ENCODE results near the gene GGT5.
A peak's percentile ranks its signal among the peaks of the same experiment; 100 is the strongest.
"Not testable (repeated sequence)": the region's sequence is repeated elsewhere in the genome, so short reads cannot be mapped to it uniquely, and the experiment has no call there.

GGT5 gene

GRCh38 chr22:24207264-24208011 lies 37.4 kb downstream of the GGT5 start:
- peak overlapping the region; percentile 65 to 99 for H2BK12ac ChIP-seq (ENCODE audit: low read length in 2 of 2)
- H2BK15ac ChIP-seq (ENCODE audit: low read depth, poor library complexity, severe bottlenecking): peak overlapping the region; percentile 52
- H3K27ac ChIP-seq (ENCODE audit: low read length, poor library complexity, severe bottlenecking): peak overlapping the region; percentile 93
- H3K9ac ChIP-seq (ENCODE audit: low read length): peak overlapping the region; percentile 76
- WGBS: 42% methylated on average over 8 of the region's 8 CpGs
- no peak overlapping the region for H3K4me3 ChIP-seq (ENCODE audit: insufficient read depth in 1 of 2, low read depth in 1 of 2, low read length in 2 of 2)
- no peaks in the 10 kb centered on the region for H3K27me3 ChIP-seq (ENCODE audit: control insufficient read depth in 1 of 2, insufficient read depth in 1 of 2, low read length in 2 of 2)
- peak overlapping the region; percentile 94 for H4K8ac ChIP-seq (ENCODE audit: low read length)
- peaks cover 5% of the 10 kb centered on the region for H3K4me1 ChIP-seq (ENCODE audit: control insufficient read depth, insufficient read depth, low read depth, low read length)
- no peak overlapping the region for H2AFZ ChIP-seq (ENCODE audit: low read depth, low read length)
- H2AK5ac ChIP-seq (ENCODE audit: low read length, severe bottlenecking): peak overlapping the region; percentile 73
- peak overlapping the region; percentile 93 for H4K91ac ChIP-seq (ENCODE audit: low read length)
- H3K18ac ChIP-seq (ENCODE audit: low read depth in 1 of 2, low read length in 2 of 2): peak overlapping the region; percentile 13 to 97
- H3K4ac ChIP-seq (ENCODE audit: low read depth in 1 of 2, low read length in 2 of 2): peak overlapping the region; percentile 77 to 81
- H2BK5ac ChIP-seq (ENCODE audit: low read depth, low read length, poor library complexity, severe bottlenecking): peak overlapping the region; percentile 3
- no peaks in the 10 kb centered on the region for H3K36me3 ChIP-seq (ENCODE audit: control insufficient read depth in 1 of 2, insufficient read depth in 2 of 2, low read depth in 1 of 2, low read length in 2 of 2)
- peak overlapping the region; percentile 6 for H3K4me2 ChIP-seq (ENCODE audit: low read length, poor library complexity, severe bottlenecking)
- no peaks in the 10 kb centered on the region for H3K79me1 ChIP-seq (replicated peaks; ENCODE audit: low read length, poor library complexity, severe bottlenecking)
- peak; percentile 43 for DNase-seq
- H3K14ac ChIP-seq (ENCODE audit: low read length in 2 of 2): no peak overlapping the region
- H3K9me3 ChIP-seq (ENCODE audit: control insufficient read depth, low read length): no peaks in the 10 kb centered on the region
- no peak overlapping the region for H3K23ac ChIP-seq (ENCODE audit: low read length in 2 of 2)
- peak overlapping the region; percentile 99 for H2BK120ac ChIP-seq (ENCODE audit: low read depth, low read length)

GRCh38 chr22:24206460-24207263 lies 38.2 kb downstream of the GGT5 start:
- peak overlapping the region; percentile 76 for H3K9ac ChIP-seq (ENCODE audit: low read length)
- not testable (repeated sequence) for H3K36me3 ChIP-seq (ENCODE audit: control insufficient read depth in 1 of 2, insufficient read depth in 2 of 2, low read depth in 1 of 2, low read length in 2 of 2); H2AFZ ChIP-seq (ENCODE audit: low read depth, low read length); H3K4me3 ChIP-seq (ENCODE audit: insufficient read depth in 1 of 2, low read depth in 1 of 2, low read length in 2 of 2); H4K8ac ChIP-seq (ENCODE audit: low read length); H3K4me2 ChIP-seq (ENCODE audit: low read length, poor library complexity, severe bottlenecking); H3K9me3 ChIP-seq (ENCODE audit: control insufficient read depth, low read length); H3K27me3 ChIP-seq (ENCODE audit: control insufficient read depth in 1 of 2, insufficient read depth in 1 of 2, low read length in 2 of 2); H2BK5ac ChIP-seq (ENCODE audit: low read depth, low read length, poor library complexity, severe bottlenecking); H2BK15ac ChIP-seq (ENCODE audit: low read depth, poor library complexity, severe bottlenecking); H3K14ac ChIP-seq (ENCODE audit: low read length in 2 of 2); H3K23ac ChIP-seq (ENCODE audit: low read length in 2 of 2); H2AK5ac ChIP-seq (ENCODE audit: low read length, severe bottlenecking); H3K79me1 ChIP-seq (replicated peaks; ENCODE audit: low read length, poor library complexity, severe bottlenecking)
- H3K18ac ChIP-seq (ENCODE audit: low read depth in 1 of 2, low read length in 2 of 2): peak overlapping the region; percentile 33 to 52
- H4K91ac ChIP-seq (ENCODE audit: low read length): peak overlapping the region; percentile 50
- peak overlapping the region; percentile 61 for H2BK120ac ChIP-seq (ENCODE audit: low read depth, low read length)
- H3K27ac ChIP-seq (ENCODE audit: low read length, poor library complexity, severe bottlenecking): peak overlapping the region; percentile 93
- H2BK12ac ChIP-seq (ENCODE audit: low read length in 2 of 2): peak overlapping the region in 1 of 2 experiments; percentile 39
- peak; percentile 38 for DNase-seq
- 61% methylated on average over 12 of the region's 15 CpGs for WGBS
- peaks cover 10% of the 10 kb centered on the region for H3K4me1 ChIP-seq (ENCODE audit: control insufficient read depth, insufficient read depth, low read depth, low read length)
- peak overlapping the region in 1 of 2 experiments; percentile 28 for H3K4ac ChIP-seq (ENCODE audit: low read depth in 1 of 2, low read length in 2 of 2)

GRCh38 chr22:24205438-24206195 lies 39.3 kb downstream of the GGT5 start:
- Histone ChIP-seq H3K4ac (ENCODE audit: low read depth in 1 of 2, low read length in 2 of 2) (peak overlapping the region in 1 of 2 experiments; percentile 51), H3K9ac (ENCODE audit: low read length) (no peak overlapping the region), H3K4me3 (ENCODE audit: insufficient read depth in 1 of 2, low read depth in 1 of 2, low read length in 2 of 2) (no peak overlapping the region), H3K23ac (ENCODE audit: low read length in 2 of 2) (no peak overlapping the region), H3K4me1 (ENCODE audit: control insufficient read depth, insufficient read depth, low read depth, low read length) (peaks cover 10% of the 10 kb centered on the region), H3K9me3 (ENCODE audit: control insufficient read depth, low read length) (no peaks in the 10 kb centered on the region), H2BK5ac (ENCODE audit: low read depth, low read length, poor library complexity, severe bottlenecking) (no peak overlapping the region), H3K27me3 (ENCODE audit: control insufficient read depth in 1 of 2, insufficient read depth in 1 of 2, low read length in 2 of 2) (no peaks in the 10 kb centered on the region), H2BK12ac (ENCODE audit: low read length in 2 of 2) (peak overlapping the region; percentile 77 to 90), H3K18ac (ENCODE audit: low read depth in 1 of 2, low read length in 2 of 2) (peak overlapping the region; percentile 52 to 86), H2AK5ac (ENCODE audit: low read length, severe bottlenecking) (no peak overlapping the region), H3K14ac (ENCODE audit: low read length in 2 of 2) (no peak overlapping the region), H3K27ac (ENCODE audit: low read length, poor library complexity, severe bottlenecking) (peak overlapping the region; percentile 29), H2BK15ac (ENCODE audit: low read depth, poor library complexity, severe bottlenecking) (no peak overlapping the region), H3K36me3 (ENCODE audit: control insufficient read depth in 1 of 2, insufficient read depth in 2 of 2, low read depth in 1 of 2, low read length in 2 of 2) (no peaks in the 10 kb centered on the region), H2AFZ (ENCODE audit: low read depth, low read length) (no peak overlapping the region), H2BK120ac (ENCODE audit: low read depth, low read length) (peak overlapping the region; percentile 42), H3K4me2 (ENCODE audit: low read length, poor library complexity, severe bottlenecking) (no peak overlapping the region), H4K91ac (ENCODE audit: low read length) (peak overlapping the region; percentile 61), H4K8ac (ENCODE audit: low read length) (no peak overlapping the region), H3K79me1 (replicated peaks; ENCODE audit: low read length, poor library complexity, severe bottlenecking) (no peaks in the 10 kb centered on the region)
- no peak for DNase-seq
- WGBS: 96% methylated on average over 6 of the region's 8 CpGs
